GM12878 (cell line): ENCODE results near the gene BFSP2. TPM values are rescaled to one million over a fixed set of nuclear protein-coding genes. Genes with fewer than 3 reads are reported as not detected.

Source experiments
- ATAC-seq: fragments of 200-7000 bp; cut with Tn5 transposase; 3 replicates; pipeline ENCODE4 v1.9.1; 2020; ENCODE audit warnings: mild to moderate bottlenecking, moderate library complexity
- BruUV-seq: library from RNA; stranded (reverse); fragments of 400-500 nt; replicated peaks from 2 replicates; lab custom pipeline; 2021; lab: Mats Ljungman, UMichigan
- CTCF ChIA-PET: fragments of 300-600 bp; sonication (Branson Sonifier 250); formaldehyde crosslinking; extraction: SDS; loops from one replicate; lab custom pipeline; 2021; ENCODE audit warnings: inconsistent platforms; lab: Yijun Ruan, JAX
- POLR2A ChIA-PET: fragments of 350-600 bp; formaldehyde crosslinking; extraction: SDS; loops from one replicate; lab custom pipeline; 2021; ENCODE audit warnings: inconsistent platforms; lab: Charles Lee
- RAD21 ChIA-PET: fragments of 300-600 bp; sonication (Branson Sonifier 250); formaldehyde crosslinking; loops from one replicate; lab custom pipeline; 2023; ENCODE audit warnings: antibody characterized with exemption; ENCODE audit not compliant: unreplicated experiment; lab: Charles Lee
- SMC1A ChIA-PET: fragments of 300-600 bp; sonication (Branson Sonifier 250); formaldehyde crosslinking; loops from one replicate; lab custom pipeline; 2023; ENCODE audit not compliant: unreplicated experiment, uncharacterized antibody; lab: Charles Lee
- DNase-seq: peaks from one replicate; pipeline ENCODE4 v3.0.0-alpha.2; 2011; ENCODE audit warnings: low read depth, low spot score
- FAIRE-seq: peaks from 3 replicates; lab custom pipeline; 2011; peaks lifted over from hg19 to GRCh38; lab: Jason Lieb, UNC
- H2AFZ ChIP-seq: 2 replicates; pipeline ENCODE4 v1.6.0; 2011; ENCODE audit warnings: low read depth, low read length, control low read depth; ENCODE audit not compliant: control insufficient read depth
- H3K27ac ChIP-seq: 2 replicates; pipeline ENCODE4 v1.5.1; 2011; ENCODE audit warnings: control low read depth; ENCODE audit not compliant: control insufficient read depth, insufficient read depth
- H3K27me3 ChIP-seq, 2 experiments: replicated peaks in 1 of 2; 2 replicates each; pipeline versions ENCODE4 v1.6.0 to v1.6.1; 2011; ENCODE audit warnings: low read length in 1 of 2; ENCODE audit not compliant: control insufficient read depth in 2 of 2, insufficient read depth in 2 of 2
- H3K36me3 ChIP-seq, 2 experiments: 2 replicates each; pipeline ENCODE4 v1.5.1; 2011; ENCODE audit warnings: low read length in 1 of 2; ENCODE audit not compliant: control insufficient read depth in 2 of 2, insufficient read depth in 2 of 2
- H3K4me1 ChIP-seq: 2 replicates; pipeline ENCODE4 v1.6.1; 2011; ENCODE audit warnings: mild to moderate bottlenecking, low read length, moderate library complexity, mixed read lengths; ENCODE audit not compliant: control insufficient read depth, insufficient read depth
- H3K4me2 ChIP-seq: 2 replicates; pipeline ENCODE4 v1.6.0; 2011; ENCODE audit warnings: control low read depth; ENCODE audit not compliant: control insufficient read depth, insufficient read depth
- H3K4me3 ChIP-seq: fragments of 200-600 bp; sonication (generic); 2 replicates; pipeline ENCODE4 v1.5.1; 2016
- H3K79me2 ChIP-seq: 2 replicates; pipeline ENCODE4 v1.6.0; 2011; ENCODE audit warnings: low read length; ENCODE audit not compliant: control insufficient read depth, insufficient read depth
- H3K9ac ChIP-seq: 2 replicates; pipeline ENCODE4 v1.8.0; 2011; ENCODE audit warnings: low read length, control low read depth, mixed read lengths; ENCODE audit not compliant: control insufficient read depth, insufficient read depth
- H3K9me3 ChIP-seq: replicated peaks from 3 replicates; pipeline ENCODE4 v1.5.1; 2011; ENCODE audit warnings: mild to moderate bottlenecking, low read length; ENCODE audit not compliant: control insufficient read depth, insufficient read depth
- H4K20me1 ChIP-seq: 2 replicates; pipeline ENCODE4 v1.6.0; 2011; ENCODE audit not compliant: control insufficient read depth, insufficient read depth
- BCL11A ChIP-seq: IDR thresholded peaks from 2 replicates; pipeline ENCODE4 v1.6.1; 2011; ENCODE audit warnings: low read depth, low read length
- BCL3 ChIP-seq: IDR thresholded peaks from 2 replicates; pipeline ENCODE4 v1.6.1; 2011; ENCODE audit warnings: borderline replicate concordance, low read depth, mild to moderate bottlenecking, moderate library complexity, low read length; ENCODE audit not compliant: insufficient read depth, poor library complexity, severe bottlenecking
- CHD4 ChIP-seq: fragments of 200-600 bp; sonication (generic); IDR thresholded peaks from 2 replicates; pipeline ENCODE4 v1.6.1; 2016; ENCODE audit warnings: mild to moderate bottlenecking
- EED ChIP-seq: sonication (generic); IDR thresholded peaks from 2 replicates; pipeline ENCODE4 v1.6.1; 2016; ENCODE audit warnings: antibody characterized with exemption, low read depth
- IKZF1 ChIP-seq: fragments of 450-650 bp; conservative IDR thresholded peaks from 2 replicates; pipeline ENCODE4 v1.6.1; 2017; ENCODE audit warnings: antibody characterized with exemption, mild to moderate bottlenecking
- IKZF2 ChIP-seq, 2 experiments: fragments of 450-650 bp; IDR thresholded peaks; 2 replicates each; pipeline ENCODE4 v1.6.1; 2017; ENCODE audit warnings: mild to moderate bottlenecking in 2 of 2, moderate library complexity in 2 of 2
- ZNF24 ChIP-seq: fragments of 450-650 bp; IDR thresholded peaks from 2 replicates; pipeline ENCODE4 v1.6.1; 2017; ENCODE audit warnings: antibody characterized with exemption, mild to moderate bottlenecking
- WGBS: methylation state at CpG from one replicate; pipeline ENCODE4 v1.1.6; 2016; ENCODE audit warnings: low lambda C conversion rate; ENCODE audit not compliant: insufficient replicate concordance, insufficient coverage; ENCODE audit errors: missing lambda C conversion rate; 5-methylcytosine and 5-hydroxymethylcytosine counted together
- in situ Hi-C: fragments of 300-500 bp; cut with MboI; formaldehyde crosslinking; loops from 9 replicates; pipeline ENCODE4 v1.14.3; 2018; ENCODE audit warnings: mixed read lengths
- intact Hi-C: fragments of 100-400 bp; cut with micrococcal nuclease; formaldehyde crosslinking; loops from one replicate; pipeline ENCODE4 v1.14.2; 2022; ENCODE audit not compliant: unreplicated experiment
- polyA plus RNA-seq, 11 experiments: library from polyadenylated mRNA; depleted of rRNA in 4 of 11; unstranded in 6 of 11; stranded (reverse) in 5 of 11; fragments of >200 nt; fragmentation: Nextera tagmentation in 4 of 11; fragmentation: Illumina TruSeq in 1 of 11; extraction: Ambion mirVana in 4 of 11; extraction: Trizol in 1 of 11; gene quantifications; 1 replicate in 1 of 11; 2 replicates in 10 of 11; pipeline versions ENCODE4 v1.2.1 to v1.2.3, GENCODE V29; 2011 to 2016; ENCODE audit warnings: inconsistent platforms in 2 of 11, missing spikeins in 2 of 11, low read depth in 1 of 11
- total RNA-seq, 4 experiments: library from RNA; depleted of rRNA in 3 of 4; stranded (reverse); fragments of >200 nt in 3 of 4; fragmentation: Illumina TruSeq in 1 of 4; extraction: Trizol in 1 of 4; gene quantifications; 2 replicates each; pipeline versions ENCODE4 v1.2.1 to v1.2.3, GENCODE V29; 2013 to 2021

The BFSP2 gene
- total and polyA plus RNA-seq, 10 of the 15 experiments (the other 5 are each of a cell fraction or from before 2014, with no cell fraction given) = 1.5 to 20.4 (median 7.3) TPM

GRCh38 chr3:133455960-133456359 is 56.1 kb downstream of the BFSP2 start:
- no TSS peak for BruUV-seq
- intact Hi-C loops = no loop called here
- no peak overlapping the region for H3K27ac ChIP-seq

More at GRCh38 chr3:133455960-133456359, 56.1 kb downstream of the BFSP2 start:
- RAD21 ChIA-PET = interaction anchor here (1.8 kb wide), 1 partner anchor 24 kb away, joined by 6 read pairs; no protein-coding TSS in a partner anchor
- WGBS = 93% methylated on average over 2 of the region's 2 CpGs
- Histone ChIP-seq H3K9me3 (no peaks in the 10 kb centered on the region), H3K79me2 (no peaks in the 10 kb centered on the region), H3K27me3 (no peaks in the 10 kb centered on the region), H3K4me1 (no peaks in the 10 kb centered on the region; the same call in 1 of the 2 replicates), H3K9ac (no peak overlapping the region), H3K36me3 (no peaks in the 10 kb centered on the region), H3K4me3 (no peak overlapping the region)
- in situ Hi-C loops = loop anchor here (25.0 kb wide), 1 partner anchor 1031 kb away; the partner anchor contains the start of genes ANAPC13 and CEP63
- POLR2A ChIA-PET = interaction anchor here (1.8 kb wide), 1 partner anchor 17 kb away, joined by 5 read pairs; no protein-coding TSS in a partner anchor
- CTCF ChIA-PET = interaction anchor here (0.7 to 12.3 kb wide), 9 partner anchors 7 to 172 kb away, joined by 3 to 114 read pairs (median 9); partner anchors contain the start of gene CDV3
- peak; percentile 24; the same call in 2 of the 3 replicates for ATAC-seq
- DNase-seq = no peak
- TF ChIP-seq CHD4 = no peak
- TF ChIP-seq BCL3 = no peak
- no peak for TF ChIP-seq ZNF24
- TF ChIP-seq BCL11A = peak; percentile 49; the same call in 1 of the 2 replicates
- no peak for TF ChIP-seq EED
- peak; percentile 41; the same call in 1 of the 2 replicates for TF ChIP-seq IKZF1
- TF ChIP-seq IKZF2 (IDR thresholded peaks at IDR 0.05) = peak; percentile 11 to 24; a peak in 2 of 4 replicates
- TF ChIP-seq, all 136 proteins: peak for 3
- Histone ChIP-seq H3K4me2 (no peak overlapping the region), H4K20me1 (no peaks in the 10 kb centered on the region), H2AFZ (no peak overlapping the region)
- FAIRE-seq = no peak
- SMC1A ChIA-PET = interaction anchor here (0.7 to 20.4 kb wide), 6 partner anchors 16 to 123 kb away, joined by 3 to 380 read pairs (median 4); no protein-coding TSS in a partner anchor
